Chondrocyte (in vitro differentiated cells): ENCODE results near the gene CHTF18. TPM values are rescaled to one million over a fixed set of nuclear protein-coding genes. Genes with fewer than 3 reads are reported as not detected.
"Not testable (repeated sequence)": the region's sequence is repeated elsewhere in the genome, so short reads cannot be mapped to it uniquely, and the experiment has no call there.

ENCODE experiments used
- DNase-seq: peaks from one replicate; pipeline ENCODE4 v3.0.0; 2021; ENCODE audit warnings: mixed read lengths, low spot score
- H3K27ac Mint-ChIP-seq: one replicate; pipeline ENCODE4 v1.8.0; 2021; ENCODE audit warnings: mild to moderate bottlenecking, moderate library complexity, mixed read lengths; ENCODE audit not compliant: unreplicated experiment
- H3K27me3 Mint-ChIP-seq: 2 replicates; pipeline ENCODE4 v1.8.0; 2021; ENCODE audit warnings: low read depth, mixed read lengths
- H3K36me3 Mint-ChIP-seq: 2 replicates; pipeline ENCODE4 v1.8.0; 2021; ENCODE audit warnings: low read depth, mixed read lengths
- H3K4me1 Mint-ChIP-seq: 2 replicates; pipeline ENCODE4 v1.8.0; 2021; ENCODE audit warnings: low read depth, mild to moderate bottlenecking, mixed read lengths
- H3K4me3 Mint-ChIP-seq: one replicate; pipeline ENCODE4 v1.8.0; 2021; ENCODE audit warnings: mild to moderate bottlenecking, moderate library complexity, mixed read lengths; ENCODE audit not compliant: unreplicated experiment
- H3K9me3 Mint-ChIP-seq: 2 replicates; pipeline ENCODE4 v1.8.0; 2021; ENCODE audit warnings: low read depth, mixed read lengths
- CTCF ChIP-seq: fragments of 200-600 bp; sonication (generic); IDR thresholded peaks from 2 replicates; pipeline ENCODE4 v1.5.0; 2021; ENCODE audit warnings: antibody characterized with exemption, mild to moderate bottlenecking, moderate library complexity
- total RNA-seq: library from RNA; stranded (reverse); gene quantifications from 3 replicates; pipeline ENCODE4 v1.2.1, GENCODE V29; 2021

CHTF18 gene
- total RNA-seq, 1 donor from 2014 or later = 12.8 TPM

- H3K4me3 Mint-ChIP-seq = no peak overlapping the region
- H3K27ac Mint-ChIP-seq = no peak overlapping the region
- no peak for DNase-seq
- peaks cover 3% of the 10 kb centered on the region for H3K4me1 Mint-ChIP-seq
- no peak for TF ChIP-seq CTCF
- no peaks in the 10 kb centered on the region for H3K27me3 Mint-ChIP-seq
- H3K36me3 Mint-ChIP-seq = no peaks in the 10 kb centered on the region
- H3K9me3 Mint-ChIP-seq = no peaks in the 10 kb centered on the region
Measured at GRCh38 chr16:774086-775001, 14.1 kb upstream of the CHTF18 start.

DNA sequence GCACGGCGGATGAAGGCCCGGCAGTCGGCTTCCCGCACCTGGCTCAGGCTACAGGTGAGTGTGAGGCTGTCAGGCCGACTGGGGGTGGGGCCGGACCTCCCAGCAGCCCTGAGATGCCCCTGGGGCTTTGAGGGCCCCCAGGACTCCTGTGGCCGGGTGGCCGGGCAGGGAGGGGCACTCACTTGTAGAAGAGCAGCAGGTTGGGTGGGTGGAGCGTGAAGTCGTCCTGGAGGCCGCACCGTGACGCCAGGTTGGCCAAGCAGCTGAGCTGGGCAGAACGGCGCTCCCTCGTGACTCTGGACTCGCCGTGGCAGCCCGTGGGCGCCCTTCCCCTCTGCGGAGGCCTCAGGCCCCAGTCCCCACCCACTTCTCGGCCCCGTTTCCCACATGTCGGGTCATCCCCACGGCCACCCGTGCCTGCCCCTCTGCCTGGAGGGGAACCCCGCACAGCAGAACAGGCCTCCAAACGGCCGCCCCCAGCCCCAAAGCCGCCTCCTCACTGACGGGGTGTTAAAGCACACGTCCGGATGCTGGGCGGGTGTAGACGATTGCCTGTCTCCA is 13.1 kb upstream of the CHTF18 start:
- H3K36me3 Mint-ChIP-seq = no peaks in the 10 kb centered on the region
- H3K27me3 Mint-ChIP-seq = no peaks in the 10 kb centered on the region
- no peak for DNase-seq
- H3K27ac Mint-ChIP-seq = no peak overlapping the region
- H3K9me3 Mint-ChIP-seq = no peaks in the 10 kb centered on the region
- no peak for TF ChIP-seq CTCF
- peaks cover 3% of the 10 kb centered on the region for H3K4me1 Mint-ChIP-seq
- no peak overlapping the region for H3K4me3 Mint-ChIP-seq

DNA sequence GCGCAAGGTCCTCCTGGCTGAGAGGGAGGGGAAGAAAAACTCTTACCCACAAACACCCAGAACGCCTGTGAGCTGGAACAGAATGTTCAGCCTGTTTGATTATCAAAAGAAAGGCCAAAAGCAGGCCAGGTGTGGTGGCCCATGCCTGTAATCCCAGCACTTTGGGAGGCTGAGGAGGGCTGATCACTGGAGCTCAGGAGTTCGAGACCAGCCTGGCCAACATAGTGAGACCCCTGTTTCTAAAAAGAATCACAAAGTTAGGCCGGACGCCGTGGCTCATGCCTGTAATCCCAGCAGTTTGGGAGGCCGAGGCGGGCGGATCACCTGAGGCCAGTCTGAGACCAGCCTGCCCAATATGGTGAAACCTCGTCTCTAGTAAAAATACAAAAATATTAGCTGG is 12.1 kb upstream of the CHTF18 start:
- H3K27me3 Mint-ChIP-seq, H3K36me3 Mint-ChIP-seq, H3K4me1 Mint-ChIP-seq, H3K4me3 Mint-ChIP-seq, DNase-seq, H3K27ac Mint-ChIP-seq, H3K9me3 Mint-ChIP-seq: not testable (repeated sequence)

GRCh38 chr16:776824-777223 is 11.6 kb upstream of the CHTF18 start:
- Mint-ChIP-seq H3K9me3 (no peaks in the 10 kb centered on the region), H3K4me3 (no peak overlapping the region), H3K36me3 (no peaks in the 10 kb centered on the region), H3K27ac (no peak overlapping the region), H3K27me3 (no peaks in the 10 kb centered on the region), H3K4me1 (peaks cover 3% of the 10 kb centered on the region)
- TF ChIP-seq CTCF = no peak
- no peak for DNase-seq

DNA sequence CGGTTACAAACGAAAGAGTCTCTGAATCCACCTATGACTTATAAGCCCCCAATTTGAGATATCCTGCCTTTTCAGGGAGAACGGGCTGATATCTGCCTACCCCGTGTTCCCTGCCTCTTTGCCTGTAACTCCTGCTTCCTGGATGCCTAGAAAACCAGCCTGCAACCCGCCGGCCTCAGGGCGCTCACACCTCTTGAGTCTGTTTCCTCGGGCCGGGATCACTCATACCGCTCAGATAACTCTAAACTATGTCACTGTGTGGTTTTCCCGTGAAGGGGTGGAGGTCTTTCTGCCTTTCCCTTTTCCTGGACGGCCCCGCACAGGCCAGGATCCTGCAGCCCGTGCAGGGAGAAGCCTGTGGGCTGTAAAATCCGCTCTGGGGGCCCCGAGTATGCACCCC is 10.6 kb upstream of the CHTF18 start:
- Mint-ChIP-seq H3K27me3 (no peaks in the 10 kb centered on the region), H3K36me3 (no peaks in the 10 kb centered on the region), H3K4me1 (peaks cover 3% of the 10 kb centered on the region), H3K9me3 (no peaks in the 10 kb centered on the region), H3K27ac (no peak overlapping the region), H3K4me3 (no peak overlapping the region)
- no peak for DNase-seq
- no peak for TF ChIP-seq CTCF
